B cell (primary cell): ENCODE results near the gene UBE2R2.

ENCODE experiments used
- EZH2 ChIP-seq: IDR thresholded peaks from 2 replicates; pipeline ENCODE4 v1.6.1; 2012; ENCODE audit warnings: borderline replicate concordance, low read depth, mild to moderate bottlenecking, moderate library complexity, low read length; ENCODE audit not compliant: insufficient read depth, poor library complexity, severe bottlenecking
- TF ChIP-seq, protein P1 (sequence below): fragments of 200-600 bp; IDR thresholded peaks from one replicate; pipeline ENCODE4 v1.8.0; 2022; ENCODE audit warnings: antibody characterized with exemption, mild to moderate bottlenecking

DNA sequence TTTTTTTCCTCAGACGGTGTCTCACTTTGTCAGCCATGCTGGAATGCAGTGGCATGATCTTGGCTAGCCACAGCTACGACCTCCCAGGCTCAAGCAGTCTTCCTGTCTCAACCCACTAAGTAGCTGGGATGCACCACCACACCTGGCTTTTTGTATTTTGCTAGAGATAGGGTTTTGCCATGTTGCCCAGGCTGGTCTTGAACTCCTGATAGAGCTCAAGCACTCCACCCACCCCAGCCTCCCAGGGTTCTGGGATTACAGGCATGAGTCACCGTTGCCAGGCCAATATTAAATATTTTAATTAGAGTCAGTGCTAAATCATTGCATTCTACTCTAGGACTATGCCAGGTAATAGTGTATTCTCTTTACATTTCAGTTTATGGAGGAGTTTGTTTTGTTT is 41.5 kb downstream of the UBE2R2 start:
- no peak for TF ChIP-seq EZH2
- TF ChIP-seq, protein P1, sequence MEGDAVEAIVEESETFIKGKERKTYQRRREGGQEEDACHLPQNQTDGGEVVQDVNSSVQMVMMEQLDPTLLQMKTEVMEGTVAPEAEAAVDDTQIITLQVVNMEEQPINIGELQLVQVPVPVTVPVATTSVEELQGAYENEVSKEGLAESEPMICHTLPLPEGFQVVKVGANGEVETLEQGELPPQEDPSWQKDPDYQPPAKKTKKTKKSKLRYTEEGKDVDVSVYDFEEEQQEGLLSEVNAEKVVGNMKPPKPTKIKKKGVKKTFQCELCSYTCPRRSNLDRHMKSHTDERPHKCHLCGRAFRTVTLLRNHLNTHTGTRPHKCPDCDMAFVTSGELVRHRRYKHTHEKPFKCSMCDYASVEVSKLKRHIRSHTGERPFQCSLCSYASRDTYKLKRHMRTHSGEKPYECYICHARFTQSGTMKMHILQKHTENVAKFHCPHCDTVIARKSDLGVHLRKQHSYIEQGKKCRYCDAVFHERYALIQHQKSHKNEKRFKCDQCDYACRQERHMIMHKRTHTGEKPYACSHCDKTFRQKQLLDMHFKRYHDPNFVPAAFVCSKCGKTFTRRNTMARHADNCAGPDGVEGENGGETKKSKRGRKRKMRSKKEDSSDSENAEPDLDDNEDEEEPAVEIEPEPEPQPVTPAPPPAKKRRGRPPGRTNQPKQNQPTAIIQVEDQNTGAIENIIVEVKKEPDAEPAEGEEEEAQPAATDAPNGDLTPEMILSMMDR, result no peak
